GM19193 (cell line): ENCODE results near the gene IFT43.

ENCODE experiments used
- POLR2A ChIP-seq: IDR thresholded peaks from 4 replicates; pipeline ENCODE4 v1.6.1; 2011; ENCODE audit not compliant: insufficient read depth, insufficient read length; ENCODE audit errors: extremely low read depth

The IFT43 gene

DNA sequence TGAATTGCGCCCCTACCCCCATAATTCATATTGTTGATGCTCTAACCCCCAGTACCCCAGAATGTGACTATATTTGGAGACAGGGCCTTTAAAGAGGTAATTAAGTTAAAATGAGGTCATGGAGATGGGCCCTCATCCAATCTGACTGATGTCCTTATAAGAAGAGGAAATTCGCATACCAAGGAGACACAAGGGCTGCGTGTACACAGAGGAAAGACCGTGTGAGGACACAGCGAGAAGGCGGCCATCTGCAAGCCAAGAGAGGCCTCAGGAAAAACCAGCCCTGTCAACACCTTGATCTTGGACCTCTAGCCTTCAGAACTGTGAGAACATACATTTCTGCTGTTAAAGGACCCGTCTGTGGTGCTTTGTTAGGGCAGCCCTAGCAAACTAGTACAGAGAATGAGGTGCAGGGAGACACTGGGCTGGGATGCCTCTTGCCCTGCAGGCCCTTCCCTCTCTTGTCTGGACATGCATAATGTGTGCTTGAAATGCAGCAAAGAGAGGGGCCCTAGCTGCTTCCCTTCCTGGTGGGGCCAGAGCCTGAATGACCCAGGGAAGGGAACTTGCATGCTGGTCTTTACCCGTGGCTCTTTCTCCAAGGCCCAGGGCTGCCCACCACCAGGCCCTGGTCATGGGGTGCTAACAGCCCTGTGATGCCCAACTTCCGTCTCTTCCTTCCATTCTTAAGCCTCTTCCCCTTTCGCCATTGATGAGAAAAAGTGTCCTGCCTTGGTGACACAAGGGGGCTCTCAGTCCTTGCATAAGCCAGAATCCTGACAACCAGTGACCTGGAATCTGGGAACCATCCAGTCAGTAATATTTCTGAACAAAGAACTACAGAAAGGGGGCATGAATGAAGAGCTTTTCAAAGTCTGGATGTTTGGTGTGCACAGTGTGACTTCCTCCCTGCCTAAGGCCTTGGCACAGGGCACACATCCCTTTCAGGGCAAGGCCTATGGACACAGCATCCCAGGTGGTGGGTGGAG lies 116.1 kb downstream of the IFT43 start:
- TF ChIP-seq POLR2A, result no peak

DNA sequence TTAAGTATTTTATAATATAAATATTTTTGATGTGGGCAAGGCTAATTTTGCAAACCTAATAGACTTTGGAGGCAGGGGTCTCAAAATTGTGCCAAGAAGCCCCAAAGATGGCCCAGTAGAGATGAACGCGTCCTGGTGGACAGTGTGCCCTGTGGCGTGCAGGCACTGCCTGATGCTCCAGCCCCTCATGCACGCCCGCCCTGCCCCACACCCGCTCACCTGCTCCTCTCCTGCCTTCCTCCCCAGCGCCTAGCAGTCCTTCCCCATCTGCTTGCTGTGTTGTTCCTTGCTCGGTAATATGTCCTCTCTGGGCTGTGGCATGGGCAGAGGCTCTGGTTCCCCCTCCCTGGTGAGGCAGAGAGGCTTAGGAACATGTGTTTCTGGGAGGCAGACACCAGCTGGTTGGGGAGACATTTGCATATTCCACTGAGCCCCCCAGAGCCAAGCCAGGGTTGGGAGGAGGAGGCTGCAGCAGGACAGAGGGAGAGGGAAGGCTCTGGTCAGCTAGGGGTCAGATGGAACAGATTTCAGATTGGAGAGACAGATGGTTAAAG lies 119.3 kb downstream of the IFT43 start:
- no peak for TF ChIP-seq POLR2A

GRCh38 chr14:76106188-76106587 lies 120.6 kb downstream of the IFT43 start:
- TF ChIP-seq POLR2A, result no peak

DNA sequence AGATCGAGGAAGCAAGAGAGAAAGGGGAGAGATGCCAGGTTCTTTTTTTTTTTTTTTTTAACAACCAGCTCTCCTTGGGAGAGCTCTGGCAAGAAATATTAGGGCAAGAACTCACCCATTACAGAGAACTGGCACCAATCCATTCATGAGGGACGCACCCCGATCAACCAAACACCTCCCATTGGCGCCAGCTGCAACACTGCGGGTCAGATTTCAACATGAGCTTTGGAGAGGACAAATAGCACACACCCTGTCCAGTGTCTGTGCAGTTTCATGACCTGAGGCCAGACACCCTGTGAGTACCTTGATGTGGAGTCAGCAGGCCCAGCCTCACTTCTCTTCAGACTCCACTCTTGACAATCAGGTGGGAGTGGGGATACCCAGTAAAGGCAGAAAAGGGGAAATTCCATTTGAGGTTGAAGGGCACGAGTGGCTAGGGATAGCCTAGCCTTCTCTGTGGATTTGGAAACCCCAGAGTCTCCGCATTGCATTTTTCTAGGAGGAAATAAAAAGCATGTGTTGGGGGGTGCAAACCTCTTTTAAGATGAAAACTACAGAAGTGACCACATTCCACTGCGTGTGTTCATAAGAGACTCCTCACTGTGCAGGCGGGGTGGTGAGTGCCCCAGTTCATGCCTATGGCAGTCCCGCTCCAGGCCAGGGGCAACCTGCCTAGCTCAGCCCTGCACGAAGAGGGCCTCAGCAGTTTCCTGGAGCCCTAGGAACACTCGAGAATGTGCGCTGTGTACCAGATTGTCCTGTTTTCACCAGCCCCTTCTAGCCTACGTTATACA lies 123.7 kb downstream of the IFT43 start:
- no peak for TF ChIP-seq POLR2A

GRCh38 chr14:76112889-76113624 lies 127.5 kb downstream of the IFT43 start:
- no peak for TF ChIP-seq POLR2A

DNA sequence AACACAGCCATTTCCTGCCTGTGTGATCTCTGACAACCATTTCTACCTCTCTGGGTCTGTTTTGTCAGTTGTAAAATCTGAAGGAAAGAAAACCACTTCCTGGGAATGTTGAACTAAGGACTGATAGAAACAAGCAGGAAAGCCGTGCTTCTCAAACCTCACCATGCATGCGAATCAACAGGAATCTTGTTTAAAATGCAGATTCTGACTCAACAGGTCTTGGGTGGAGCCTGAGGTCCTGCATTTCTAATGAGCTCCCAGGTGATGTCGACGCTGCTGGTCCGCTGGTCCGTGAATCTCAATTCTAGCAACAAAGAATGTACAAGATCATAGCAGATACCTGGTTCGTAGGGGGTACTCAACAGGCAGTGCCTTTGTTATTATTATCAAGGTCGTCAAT lies 128.1 kb downstream of the IFT43 start:
- TF ChIP-seq POLR2A, result no peak

DNA sequence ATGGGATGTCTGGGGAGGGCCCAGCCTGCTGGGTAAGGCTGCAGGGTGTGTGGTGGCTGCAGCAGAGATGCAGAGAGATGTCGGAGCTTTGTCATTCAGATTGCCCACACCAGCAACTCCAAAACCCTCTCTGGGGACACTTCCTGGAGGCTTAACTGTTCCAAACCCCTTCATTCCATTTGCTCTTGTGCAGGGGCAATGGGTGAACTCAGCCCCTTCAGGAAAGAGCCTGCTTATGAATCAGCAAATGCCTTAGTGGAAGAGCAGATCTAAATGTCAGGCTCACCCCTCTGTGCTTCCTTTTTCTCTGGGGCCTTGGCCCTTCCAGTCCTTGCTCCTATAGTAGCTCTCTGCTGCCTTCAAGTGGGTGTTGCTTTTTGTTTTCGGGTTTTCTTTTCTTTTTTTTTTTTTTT lies 129.5 kb downstream of the IFT43 start:
- TF ChIP-seq POLR2A, result no peak

- no peak for TF ChIP-seq POLR2A
Measured at GRCh38 chr14:76117789-76118484, 132.4 kb downstream of the IFT43 start.

GRCh38 chr14:76118594-76118993 lies 133.0 kb downstream of the IFT43 start:
- no peak for TF ChIP-seq POLR2A

DNA sequence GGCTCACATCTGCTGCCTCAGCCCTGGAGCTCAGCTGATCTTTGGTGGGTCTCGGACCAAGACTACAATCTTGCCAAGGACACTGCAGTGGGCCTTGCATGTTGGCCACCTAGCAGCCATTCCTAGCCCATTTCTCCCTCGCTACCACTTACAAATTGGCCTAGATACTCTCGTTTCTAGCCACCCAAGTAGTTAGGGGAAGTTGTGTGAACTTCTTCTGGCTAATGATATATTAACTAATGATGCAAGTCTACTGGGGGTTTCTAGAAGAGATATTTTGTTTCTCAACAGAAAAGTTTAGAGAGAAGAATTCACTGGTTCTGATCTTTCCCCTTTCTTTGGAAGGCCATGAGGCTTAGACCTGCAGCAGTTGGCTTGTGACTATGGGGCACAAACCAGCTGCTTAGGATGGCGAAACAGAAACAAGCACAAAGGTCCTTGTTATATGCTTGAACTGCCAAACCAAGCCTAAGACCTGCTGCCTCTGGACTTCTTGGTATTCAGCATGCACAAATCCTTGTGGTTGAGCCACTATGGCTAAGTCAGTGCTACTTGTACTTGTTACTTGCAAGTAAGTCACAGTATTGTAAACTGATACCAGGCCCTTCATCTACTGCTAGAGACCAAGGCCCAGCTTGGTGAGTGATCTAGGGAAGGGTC lies 135.7 kb downstream of the IFT43 start:
- TF ChIP-seq POLR2A, result no peak

- no peak for TF ChIP-seq POLR2A
Measured at GRCh38 chr14:76123426-76124225, 138.1 kb downstream of the IFT43 start.

DNA sequence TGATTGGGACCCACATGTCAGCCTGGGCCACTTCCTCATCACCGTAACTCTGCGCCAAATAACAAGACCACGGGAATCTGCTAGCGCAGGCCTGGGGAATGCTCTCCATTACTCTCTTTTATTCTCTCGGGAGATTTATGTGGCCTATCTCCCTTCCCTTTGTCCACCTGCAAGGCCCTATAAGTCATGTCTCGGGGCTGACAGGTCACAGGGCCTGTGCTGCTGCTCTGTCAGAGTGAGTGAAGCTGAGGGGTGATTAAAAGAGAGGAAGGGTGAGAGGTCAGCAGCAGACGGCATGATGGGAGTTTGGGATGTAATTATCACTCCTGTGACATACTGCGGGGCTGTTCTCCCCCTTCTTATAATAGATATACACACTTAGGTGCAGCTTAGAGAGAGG lies 139.9 kb downstream of the IFT43 start:
- TF ChIP-seq POLR2A, result no peak

DNA sequence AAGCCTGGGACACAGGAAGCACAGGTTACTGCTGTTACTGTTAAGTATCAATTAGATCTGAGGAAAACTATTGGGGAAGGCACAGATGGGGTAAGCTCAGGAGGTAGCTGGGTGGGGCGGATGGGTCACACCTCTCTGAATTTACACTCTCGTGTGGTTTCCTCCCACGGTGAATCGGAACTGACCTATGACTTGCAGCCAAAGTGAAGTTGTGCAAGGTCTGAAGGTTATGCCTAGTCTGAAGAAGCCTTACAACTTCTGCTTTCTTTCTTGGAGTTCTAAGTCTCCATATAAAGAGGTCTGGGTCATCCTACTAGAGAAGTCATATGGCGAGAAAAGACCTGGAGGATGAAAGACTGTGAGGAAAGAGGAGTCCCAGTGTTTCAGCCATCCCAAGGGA lies 140.5 kb downstream of the IFT43 start:
- no peak for TF ChIP-seq POLR2A
